Caco-2 (cell line): Measurements from ENCODE around the gene ANKRD53. TPM values are rescaled to one million over a fixed set of nuclear protein-coding genes. Genes with fewer than 3 reads are reported as not detected.

Experiments
- BruUV-seq: library from RNA; stranded (reverse); fragments of 400-500 nt; replicated peaks from 2 replicates; lab custom pipeline; 2021; lab: Mats Ljungman, UMichigan
- CTCF ChIA-PET: fragments of 300-600 bp; sonication (Branson Sonifier 250); formaldehyde crosslinking; loops from one replicate; lab custom pipeline; 2022; ENCODE audit warnings: antibody characterized with exemption; lab: Charles Lee
- POLR2A ChIA-PET: fragments of 300-600 bp; sonication (Branson Sonifier 250); formaldehyde crosslinking; loops from one replicate; lab custom pipeline; 2022; ENCODE audit warnings: antibody characterized with exemption; lab: Charles Lee
- DNase-seq, 2 experiments: peaks; one replicate each; pipeline versions ENCODE4 v3.0.0 to v3.0.0-alpha.2; 2020 to 2022
- H3K27me3 ChIP-seq: replicated peaks from 2 replicates; pipeline ENCODE4 v1.6.0; 2011; ENCODE audit warnings: low read length; ENCODE audit not compliant: control insufficient read depth, insufficient read depth
- H3K36me3 ChIP-seq: 2 replicates; pipeline ENCODE4 v1.5.1; 2011; ENCODE audit warnings: low read length; ENCODE audit not compliant: control insufficient read depth, insufficient read depth
- H3K4me1 ChIP-seq: fragments of 250-450 bp; sonication (Bioruptor Pico); 2 replicates; pipeline ENCODE4 v1.5.1; 2020; ENCODE audit warnings: mild to moderate bottlenecking
- H3K4me3 ChIP-seq: 2 replicates; pipeline ENCODE4 v1.5.1; 2011; ENCODE audit warnings: low read depth, mild to moderate bottlenecking, control low read depth, low read length
- H3K9me3 ChIP-seq: fragments of 250-450 bp; sonication (Bioruptor Pico); 2 replicates; pipeline ENCODE4 v1.5.1; 2020; ENCODE audit warnings: mild to moderate bottlenecking, moderate library complexity
- H3K27ac Mint-ChIP-seq: one replicate; pipeline ENCODE4 v1.8.0; 2022; ENCODE audit warnings: mixed read lengths; ENCODE audit not compliant: unreplicated experiment
- H3K27me3 Mint-ChIP-seq: one replicate; pipeline ENCODE4 v1.8.0; 2022; ENCODE audit warnings: mixed read lengths; ENCODE audit not compliant: insufficient read depth, unreplicated experiment
- H3K36me3 Mint-ChIP-seq: one replicate; pipeline ENCODE4 v1.8.0; 2022; ENCODE audit warnings: mild to moderate bottlenecking, mixed read lengths; ENCODE audit not compliant: insufficient read depth, unreplicated experiment
- H3K4me1 Mint-ChIP-seq: one replicate; pipeline ENCODE4 v1.8.0; 2022; ENCODE audit warnings: low read depth, mixed read lengths; ENCODE audit not compliant: unreplicated experiment
- H3K4me3 Mint-ChIP-seq: one replicate; pipeline ENCODE4 v1.8.0; 2022; ENCODE audit warnings: mild to moderate bottlenecking, moderate library complexity, mixed read lengths; ENCODE audit not compliant: unreplicated experiment
- H3K9me3 Mint-ChIP-seq: one replicate; pipeline ENCODE4 v1.8.0; 2022; ENCODE audit warnings: mixed read lengths; ENCODE audit not compliant: unreplicated experiment
- CTCF ChIP-seq, 2 experiments: fragments of 200-600 bp in 1 of 2; IDR thresholded peaks; 1 replicate in 1 of 2; 2 replicates in 1 of 2; pipeline versions ENCODE4 v1.5.1 to v1.8.0; 2011 to 2022; ENCODE audit warnings: antibody characterized with exemption in 1 of 2, control low read depth in 1 of 2, inconsistent platforms in 1 of 2, low read depth in 1 of 2, low read length in 1 of 2, mild to moderate bottlenecking in 1 of 2, moderate library complexity in 1 of 2; ENCODE audit not compliant: insufficient read depth in 1 of 2, severe bottlenecking in 1 of 2, unreplicated experiment in 1 of 2
- intact Hi-C: fragments of 100-400 bp; cut with micrococcal nuclease; formaldehyde crosslinking; loops from one replicate; pipeline ENCODE4 v1.10.0; 2022; ENCODE audit not compliant: unreplicated experiment
- total RNA-seq: library from RNA; stranded (reverse); gene quantifications from 2 replicates; pipeline ENCODE4 v1.2.3, GENCODE V29; 2022

Gene ANKRD53
- total RNA-seq, 1 experiment from 2014 or later, result 0.16 TPM

GRCh38 chr2:70966681-70967080 is 11.7 kb upstream of the ANKRD53 start:
- H3K36me3 Mint-ChIP-seq, result no peaks in the 10 kb centered on the region
- no peaks in the 10 kb centered on the region for H3K9me3 ChIP-seq
- no peaks in the 10 kb centered on the region for H3K4me1 ChIP-seq
- no peak for TF ChIP-seq CTCF (IDR thresholded peaks at IDR 0.05; ENCODE audit: insufficient read depth in 1 of 2, low read depth in 1 of 2, low read length in 1 of 2, severe bottlenecking in 1 of 2, unreplicated experiment in 1 of 2)
- no peak overlapping the region for H3K27ac Mint-ChIP-seq
- H3K9me3 Mint-ChIP-seq, result no peaks in the 10 kb centered on the region
- no peaks in the 10 kb centered on the region for H3K4me1 Mint-ChIP-seq
- POLR2A ChIA-PET, result interaction anchor here (0.6 kb wide), 1 partner anchor 11 kb away, joined by 3 read pairs; no protein-coding TSS in a partner anchor
- intact Hi-C loops, result no loop called here
- peaks cover 2% of the 10 kb centered on the region for H3K27me3 Mint-ChIP-seq
- H3K27me3 ChIP-seq, result no peaks in the 10 kb centered on the region
- no peak overlapping the region for H3K4me3 Mint-ChIP-seq
- H3K4me3 ChIP-seq, result no peak overlapping the region
- CTCF ChIA-PET, result interaction anchor here (0.8 to 1.2 kb wide), 2 partner anchors 10 to 18 kb away, joined by 3 to 7 read pairs; no protein-coding TSS in a partner anchor
- no peak for DNase-seq
- BruUV-seq, result no TSS peak
- H3K36me3 ChIP-seq, result no peaks in the 10 kb centered on the region

- Histone ChIP-seq H3K9me3 (no peaks in the 10 kb centered on the region), H3K4me3 (no peak overlapping the region), H3K27me3 (no peaks in the 10 kb centered on the region), H3K36me3 (no peaks in the 10 kb centered on the region), H3K4me1 (no peaks in the 10 kb centered on the region)
- Mint-ChIP-seq H3K4me1 (no peaks in the 10 kb centered on the region), H3K36me3 (no peaks in the 10 kb centered on the region), H3K27me3 (peaks cover 4% of the 10 kb centered on the region), H3K4me3 (no peak overlapping the region), H3K9me3 (no peaks in the 10 kb centered on the region), H3K27ac (no peak overlapping the region)
- POLR2A ChIA-PET, result no interaction called here
- DNase-seq, result no peak
- intact Hi-C loops, result no loop called here
- TF ChIP-seq CTCF (IDR thresholded peaks at IDR 0.05; ENCODE audit: insufficient read depth in 1 of 2, low read depth in 1 of 2, low read length in 1 of 2, severe bottlenecking in 1 of 2, unreplicated experiment in 1 of 2), result no peak
- BruUV-seq, result no TSS peak
- CTCF ChIA-PET, result interaction anchor here (1.2 kb wide), 1 partner anchor 9 kb away, joined by 7 read pairs; no protein-coding TSS in a partner anchor
Observed at GRCh38 chr2:70967189-70967588, 11.2 kb upstream of the ANKRD53 start.

- no peaks in the 10 kb centered on the region for H3K36me3 Mint-ChIP-seq
Observed at GRCh38 chr2:70974592-70974991, 3.8 kb upstream of the ANKRD53 start.

More at GRCh38 chr2:70974592-70974991, 3.8 kb upstream of the ANKRD53 start:
- Mint-ChIP-seq H3K9me3 (no peaks in the 10 kb centered on the region), H3K27me3 (peaks cover 5% of the 10 kb centered on the region), H3K27ac (no peak overlapping the region), H3K4me3 (no peak overlapping the region), H3K4me1 (peaks cover 7% of the 10 kb centered on the region)
- H3K4me3 ChIP-seq, result no peak overlapping the region
- H3K27me3 ChIP-seq, result no peaks in the 10 kb centered on the region
- H3K9me3 ChIP-seq, result no peaks in the 10 kb centered on the region
- POLR2A ChIA-PET, result no interaction called here
- DNase-seq, result no peak
- no peaks in the 10 kb centered on the region for H3K36me3 ChIP-seq
- intact Hi-C loops, result no loop called here
- H3K4me1 ChIP-seq, result peaks cover 10% of the 10 kb centered on the region; the same call in 1 of the 2 replicates
- no peak for TF ChIP-seq CTCF (IDR thresholded peaks at IDR 0.05; ENCODE audit: insufficient read depth in 1 of 2, low read depth in 1 of 2, low read length in 1 of 2, severe bottlenecking in 1 of 2, unreplicated experiment in 1 of 2)
- no TSS peak for BruUV-seq
- CTCF ChIA-PET, result no interaction called here
